Endothelial cell of umbilical vein (primary cell): ENCODE measurements around the gene TRAPPC11. TPM values are rescaled to one million over a fixed set of nuclear protein-coding genes. Genes with fewer than 3 reads are reported as not detected.

Experiments
- BruUV-seq: library from RNA; stranded (reverse); fragments of 400-500 nt; replicated peaks from 2 replicates; lab custom pipeline; 2021; lab: Mats Ljungman, UMichigan
- CTCF ChIA-PET: fragments of 300-600, 350-600 bp; sonication (Branson Sonifier 250); formaldehyde crosslinking; loops from one replicate; lab custom pipeline; 2021; ENCODE audit warnings: antibody characterized with exemption, inconsistent platforms; lab: Charles Lee
- POLR2A ChIA-PET: fragments of 300-600, 350-600 bp; sonication (Branson Sonifier 250); formaldehyde crosslinking; loops from one replicate; lab custom pipeline; 2021; ENCODE audit warnings: antibody characterized with exemption, inconsistent platforms; lab: Charles Lee
- DNase-seq: peaks from one replicate; pipeline ENCODE4 v3.0.0-alpha.2; 2011; ENCODE audit warnings: low read depth, low spot score
- FAIRE-seq: peaks from 2 replicates; lab custom pipeline; 2011; peaks lifted over from hg19 to GRCh38; lab: Jason Lieb, UNC
- H2AFZ ChIP-seq: 2 replicates; pipeline ENCODE4 v1.6.0; 2012; ENCODE audit warnings: low read depth, low read length, control low read depth, inconsistent platforms
- H3K27ac ChIP-seq: 2 replicates; pipeline ENCODE4 v1.5.1; 2011; ENCODE audit warnings: low read depth, mild to moderate bottlenecking, control low read depth, low read length, moderate library complexity; ENCODE audit not compliant: insufficient read depth
- H3K27me3 ChIP-seq, 2 experiments: 2 replicates each; pipeline versions ENCODE4 v1.6.0 to v1.6.1; 2011; ENCODE audit warnings: low read length in 2 of 2, mixed read lengths in 1 of 2; ENCODE audit not compliant: control insufficient read depth in 2 of 2, insufficient read depth in 2 of 2
- H3K36me3 ChIP-seq, 2 experiments: 2 replicates in 1 of 2; 3 replicates in 1 of 2; pipeline ENCODE4 v1.5.1; 2011; ENCODE audit warnings: low read length in 2 of 2, mild to moderate bottlenecking in 1 of 2, moderate library complexity in 1 of 2; ENCODE audit not compliant: control insufficient read depth in 2 of 2, insufficient read depth in 2 of 2; ENCODE audit errors: extremely low read depth in 1 of 2
- H3K4me1 ChIP-seq: 3 replicates; pipeline ENCODE4 v1.5.1; 2011; ENCODE audit warnings: mild to moderate bottlenecking, low read length; ENCODE audit not compliant: control insufficient read depth, insufficient read depth; ENCODE audit errors: extremely low read depth
- H3K4me2 ChIP-seq: 2 replicates; pipeline ENCODE4 v1.6.1; 2011; ENCODE audit warnings: low read length, control low read depth, mixed read lengths; ENCODE audit not compliant: insufficient read depth
- H3K4me3 ChIP-seq, 3 experiments: fragments of 200-600 bp in 1 of 3; sonication (generic), shearing (Covaris generic) in 1 of 3; replicated peaks in 1 of 3; 2 replicates each; pipeline ENCODE4 v1.5.1; 2011 to 2016; ENCODE audit warnings: control low read depth in 3 of 3, low read length in 3 of 3, mild to moderate bottlenecking in 2 of 3, inconsistent platforms in 1 of 3, low read depth in 1 of 3, moderate library complexity in 1 of 3; ENCODE audit not compliant: insufficient read depth in 1 of 3
- H3K79me2 ChIP-seq: 2 replicates; pipeline ENCODE4 v1.6.0; 2012; ENCODE audit warnings: low read length, inconsistent platforms; ENCODE audit not compliant: control insufficient read depth, insufficient read depth
- H3K9ac ChIP-seq: replicated peaks from 2 replicates; pipeline ENCODE3; 2011; ENCODE audit warnings: low read length, control low read depth; ENCODE audit not compliant: insufficient read depth; ENCODE audit errors: extremely low read depth
- H3K9me1 ChIP-seq: replicated peaks from 3 replicates; pipeline ENCODE4 v1.6.0; 2011; ENCODE audit warnings: mild to moderate bottlenecking, low read length; ENCODE audit not compliant: control insufficient read depth, insufficient read depth; ENCODE audit errors: extremely low read depth
- H3K9me3 ChIP-seq: replicated peaks from 2 replicates; pipeline ENCODE4 v1.5.1; 2012; ENCODE audit warnings: low read length, inconsistent platforms; ENCODE audit not compliant: control insufficient read depth, insufficient read depth
- H4K20me1 ChIP-seq: replicated peaks from 2 replicates; pipeline ENCODE3; 2011; ENCODE audit warnings: mild to moderate bottlenecking, low read length; ENCODE audit not compliant: control insufficient read depth, insufficient read depth; ENCODE audit errors: extremely low read depth
- FOS ChIP-seq: IDR thresholded peaks from 2 replicates; pipeline ENCODE4 v1.6.1; 2011; ENCODE audit warnings: mild to moderate bottlenecking, low read length, moderate library complexity, borderline replicate concordance; ENCODE audit not compliant: insufficient read depth
- JUN ChIP-seq: IDR thresholded peaks from 2 replicates; pipeline ENCODE4 v1.6.1; 2011; ENCODE audit warnings: borderline replicate concordance, low read depth; ENCODE audit not compliant: insufficient read length, insufficient read depth
- POLR2A ChIP-seq: IDR thresholded peaks from 2 replicates; pipeline ENCODE4 v1.6.1; 2012; ENCODE audit warnings: low read depth, mild to moderate bottlenecking, control low read depth, low read length
- dilution Hi-C: fragments of 300-500 bp; cut with MboI; formaldehyde crosslinking; loops from one replicate; pipeline ENCODE4 v1.15.0; 2019; ENCODE audit warnings: low sequenced_read_pairs; ENCODE audit not compliant: extremely low pct_ligation_motif_present
- intact Hi-C: fragments of 100-400 bp; cut with micrococcal nuclease; formaldehyde crosslinking; loops from one replicate; pipeline ENCODE4 v1.10.0; 2022
- polyA plus RNA-seq, 4 experiments: library from polyadenylated mRNA; depleted of rRNA in 3 of 4; stranded (reverse) in 3 of 4; unstranded in 1 of 4; fragments of >200 nt; gene quantifications; 2 replicates each; pipeline versions ENCODE4 v1.2.1 to v1.2.3, GENCODE V29; 2011 to 2012; ENCODE audit warnings: missing spikeins in 1 of 4
- total RNA-seq: library from RNA; stranded (reverse); gene quantifications from 2 replicates; pipeline ENCODE4 v1.2.3, GENCODE V29; 2021

The TRAPPC11 gene
- total and polyA plus RNA-seq, 2 donors (not counting 3 experiments of a cell fraction or from before 2014, with no cell fraction given): 21.2 to 32.1 TPM

- FAIRE-seq (no peak), DNase-seq (no peak)
- dilution Hi-C loops: no loop called here
- no peaks in the 10 kb centered on the region for H3K9me3 ChIP-seq
- no peak overlapping the region for H2AFZ ChIP-seq
- H3K9me1 ChIP-seq: no peaks in the 10 kb centered on the region
- H3K36me3 ChIP-seq: peaks cover 15 to 20% of the 10 kb centered on the region in 2 experiments
- H4K20me1 ChIP-seq: no peaks in the 10 kb centered on the region
- intact Hi-C loops: no loop called here
- no peaks in the 10 kb centered on the region for H3K27me3 ChIP-seq
- H3K79me2 ChIP-seq: no peaks in the 10 kb centered on the region
- POLR2A ChIA-PET: no interaction called here
- no TSS peak for BruUV-seq
- CTCF ChIA-PET: no interaction called here
- H3K4me2 ChIP-seq: no peak overlapping the region
- TF ChIP-seq JUN: no peak
- no peaks in the 10 kb centered on the region for H3K4me1 ChIP-seq
- H3K4me3 ChIP-seq: no peak overlapping the region
- no peak overlapping the region for H3K27ac ChIP-seq
- no peak overlapping the region for H3K9ac ChIP-seq
Measured at GRCh38 chr4:183702492-183702891, 43.4 kb downstream of the TRAPPC11 start.

- dilution Hi-C loops: no loop called here
- BruUV-seq: no TSS peak
- FAIRE-seq: no peak
- DNase-seq: no peak
- Histone ChIP-seq H3K9me3 (no peaks in the 10 kb centered on the region), H3K79me2 (no peaks in the 10 kb centered on the region), H3K27ac (no peak overlapping the region), H3K27me3 (no peaks in the 10 kb centered on the region), H4K20me1 (no peaks in the 10 kb centered on the region), H3K4me2 (no peak overlapping the region), H3K9ac (no peak overlapping the region), H3K9me1 (no peaks in the 10 kb centered on the region), H2AFZ (no peak overlapping the region), H3K4me3 (no peak overlapping the region), H3K4me1 (no peaks in the 10 kb centered on the region), H3K36me3 (peaks cover 3 to 6% of the 10 kb centered on the region in 2 experiments)
- intact Hi-C loops: no loop called here
- ChIA-PET CTCF (no interaction called here), POLR2A (no interaction called here)
- TF ChIP-seq FOS: no peak
- TF ChIP-seq POLR2A: no peak
- TF ChIP-seq JUN: no peak
Measured at GRCh38 chr4:183714626-183715025, 55.5 kb downstream of the TRAPPC11 start.
